Breast epithelium (tissue), 4 donors: ENCODE results near the gene DNAJC13. TPM values are rescaled to one million over a fixed set of nuclear protein-coding genes. Genes with fewer than 3 reads are reported as not detected.

Source experiments
- DNase-seq, 2 donors: peaks; one replicate each; pipeline ENCODE4 v3.0.0-alpha.2; 2019; ENCODE audit warnings: low spot score in 2 of 2
- H3K27ac ChIP-seq, 2 donors: fragments of 200-600 bp; sonication (generic) in 1 of 2; one replicate each; pipeline ENCODE4 v1.5.1; 2016 to 2019; ENCODE audit warnings: mild to moderate bottlenecking in 1 of 2
- H3K27me3 ChIP-seq, 2 donors: fragments of 200-600 bp; sonication (generic) in 1 of 2; one replicate each; pipeline versions ENCODE4 v1.5.1 to v1.6.0; 2017 to 2019; ENCODE audit warnings: control low read depth in 1 of 2, mild to moderate bottlenecking in 1 of 2
- H3K36me3 ChIP-seq: fragments of 200-600 bp; one replicate; pipeline ENCODE4 v1.5.1; 2019
- H3K4me1 ChIP-seq, 2 donors: fragments of 200-600 bp; sonication (generic); one replicate each; pipeline ENCODE4 v1.5.1; 2016 to 2019; ENCODE audit warnings: control low read depth in 1 of 2
- H3K4me3 ChIP-seq, 3 donors: fragments of 200-600 bp; sonication (generic); 1 replicate in 2 of 3; 2 replicates in 1 of 3; pipeline ENCODE4 v1.5.1; 2016 to 2019; ENCODE audit warnings: mild to moderate bottlenecking in 3 of 3, moderate library complexity in 2 of 3
- H3K9me3 ChIP-seq, 2 donors: fragments of 200-600 bp; sonication (generic) in 1 of 2; one replicate each; pipeline ENCODE4 v1.5.1; 2016 to 2019; ENCODE audit warnings: control low read depth in 1 of 2
- CTCF ChIP-seq, 3 donors: fragments of 450-650 bp; IDR thresholded peaks; one replicate each; pipeline ENCODE4 v1.5.1; 2016 to 2017; ENCODE audit warnings: antibody characterized with exemption in 3 of 3, mild to moderate bottlenecking in 3 of 3, moderate library complexity in 3 of 3
- POLR2A ChIP-seq: fragments of 450-650 bp; IDR thresholded peaks from one replicate; pipeline ENCODE4 v1.6.1; 2016; ENCODE audit warnings: antibody characterized with exemption, mild to moderate bottlenecking, moderate library complexity
- POLR2AphosphoS5 ChIP-seq, 3 donors: sonication (generic); formaldehyde crosslinking; IDR thresholded peaks; one replicate each; pipeline ENCODE4 v1.6.1; 2017; ENCODE audit warnings: antibody characterized with exemption in 3 of 3
- intact Hi-C: fragments of 100-400 bp; cut with DNase I; formaldehyde crosslinking; loops from one replicate; pipeline ENCODE4 v1.15.1; 2023; ENCODE audit warnings: low total_unique reads
- total RNA-seq, 3 donors: library from RNA; depleted of rRNA; stranded (reverse); fragments of >200 nt; gene quantifications; one replicate each; pipeline ENCODE4 v1.1.0, GENCODE V29; 2016

Gene DNAJC13
- total RNA-seq, 3 donors from 2014 or later = 42.0 to 56.5 (median 53.6) TPM

- H3K9me3 ChIP-seq = no peaks in the 10 kb centered on the region
- H3K36me3 ChIP-seq = peaks cover 8% of the 10 kb centered on the region
- no peak overlapping the region for H3K27ac ChIP-seq
- H3K4me1 ChIP-seq = no peaks in the 10 kb centered on the region
- H3K4me3 ChIP-seq = no peak overlapping the region
- DNase-seq = no peak
- TF ChIP-seq POLR2AphosphoS5 (IDR thresholded peaks at IDR 0.05) (no peak), CTCF (IDR thresholded peaks at IDR 0.05) (no peak), POLR2A (no peak)
- H3K27me3 ChIP-seq = no peaks in the 10 kb centered on the region
- intact Hi-C loops = no loop called here
Observed at GRCh38 chr3:132461544-132461943, 44.2 kb downstream of the DNAJC13 start.

GRCh38 chr3:132464066-132464465 is 46.8 kb downstream of the DNAJC13 start:
- Histone ChIP-seq H3K4me3 (no peak overlapping the region), H3K4me1 (no peaks in the 10 kb centered on the region), H3K27me3 (no peaks in the 10 kb centered on the region), H3K36me3 (peaks cover 8% of the 10 kb centered on the region), H3K27ac (no peak overlapping the region), H3K9me3 (no peaks in the 10 kb centered on the region)
- TF ChIP-seq POLR2A = no peak
- TF ChIP-seq POLR2AphosphoS5 (IDR thresholded peaks at IDR 0.05) = no peak
- no peak for TF ChIP-seq CTCF (IDR thresholded peaks at IDR 0.05)
- no peak for DNase-seq
- intact Hi-C loops = no loop called here

- no peaks in the 10 kb centered on the region for H3K9me3 ChIP-seq
- H3K36me3 ChIP-seq = no peaks in the 10 kb centered on the region
- H3K27me3 ChIP-seq = no peaks in the 10 kb centered on the region
- no peaks in the 10 kb centered on the region for H3K4me1 ChIP-seq
- intact Hi-C loops = no loop called here
- no peak overlapping the region for H3K27ac ChIP-seq
- no peak overlapping the region for H3K4me3 ChIP-seq
- DNase-seq = no peak
- TF ChIP-seq POLR2A (no peak), POLR2AphosphoS5 (IDR thresholded peaks at IDR 0.05) (no peak), CTCF (IDR thresholded peaks at IDR 0.05) (no peak)
Observed at GRCh38 chr3:132469326-132469725, 52.0 kb downstream of the DNAJC13 start.

GRCh38 chr3:132486099-132486498 is 68.8 kb downstream of the DNAJC13 start:
- Histone ChIP-seq H3K4me3 (no peak overlapping the region), H3K9me3 (no peaks in the 10 kb centered on the region), H3K27ac (no peak overlapping the region), H3K36me3 (peaks cover 18% of the 10 kb centered on the region), H3K27me3 (no peaks in the 10 kb centered on the region), H3K4me1 (no peaks in the 10 kb centered on the region)
- intact Hi-C loops = no loop called here
- TF ChIP-seq POLR2AphosphoS5 (IDR thresholded peaks at IDR 0.05) (no peak), CTCF (IDR thresholded peaks at IDR 0.05) (no peak)
- DNase-seq = no peak

GRCh38 chr3:132488151-132488550 is 70.8 kb downstream of the DNAJC13 start:
- Histone ChIP-seq H3K27me3 (no peaks in the 10 kb centered on the region), H3K36me3 (peaks cover 8% of the 10 kb centered on the region), H3K4me3 (no peak overlapping the region), H3K4me1 (no peaks in the 10 kb centered on the region), H3K9me3 (no peaks in the 10 kb centered on the region), H3K27ac (no peak overlapping the region)
- no peak for DNase-seq
- TF ChIP-seq CTCF (IDR thresholded peaks at IDR 0.05) (no peak), POLR2A (no peak), POLR2AphosphoS5 (IDR thresholded peaks at IDR 0.05) (no peak)
- intact Hi-C loops = no loop called here
